NCI-H187 (cell line): ENCODE results near the gene CEP85.

Source experiments
- DNase-seq, 2 experiments: peaks; one replicate each; lab custom pipeline; 2025; lab: John Stamatoyannopoulos, UW

The CEP85 gene

GRCh38 chr1:26315874-26316850, 82.2 kb downstream of the CEP85 start:
- no peak for DNase-seq

- DNase-seq = no peak
These were observed 83.1 kb downstream of the CEP85 start for GRCh38 chr1:26317146-26317545.

DNA sequence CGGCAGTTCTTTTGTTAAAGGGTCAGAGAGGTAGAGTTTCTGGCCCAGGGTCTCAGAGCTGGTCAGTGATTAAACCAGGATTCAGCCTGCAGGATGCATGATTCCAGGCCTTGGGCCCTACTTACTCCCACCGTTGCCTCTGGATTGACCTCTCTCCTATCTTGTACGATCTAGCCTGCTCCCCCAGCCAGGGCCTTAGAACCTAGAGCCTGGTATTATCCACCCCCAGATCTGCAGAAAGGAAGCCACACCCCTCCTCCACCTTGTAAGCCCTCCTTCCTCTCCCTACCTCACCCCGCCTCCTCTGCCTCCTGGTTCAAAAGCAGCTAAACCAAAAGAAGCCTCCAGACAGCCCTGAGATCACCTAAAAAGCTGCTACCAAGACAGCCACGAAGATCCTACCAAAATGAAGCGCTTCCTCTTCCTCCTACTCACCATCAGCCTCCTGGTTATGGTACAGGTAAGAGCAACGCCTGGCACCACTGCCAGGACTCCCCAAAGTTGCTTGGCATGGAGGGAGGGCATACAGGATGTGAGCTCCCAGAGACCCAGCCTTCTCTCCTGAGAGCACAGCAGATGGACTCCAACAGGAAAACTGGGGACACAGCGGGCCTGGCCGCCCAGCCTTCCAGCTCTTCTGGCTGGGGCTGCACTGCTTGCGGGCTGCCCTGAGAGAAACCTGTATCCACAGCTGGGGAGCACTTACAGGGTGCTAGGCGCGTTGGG, 83.8 kb downstream of the CEP85 start, which contains the start of gene CD52:
TSS of gene CD52 (plus strand) at position 347 of the 726 bp plus-strand sequence. CDS start at position 407, 60 bp downstream.
- no peak for DNase-seq

GRCh38 chr1:26318338-26319064, 84.5 kb downstream of the CEP85 start:
- no peak for DNase-seq

DNA sequence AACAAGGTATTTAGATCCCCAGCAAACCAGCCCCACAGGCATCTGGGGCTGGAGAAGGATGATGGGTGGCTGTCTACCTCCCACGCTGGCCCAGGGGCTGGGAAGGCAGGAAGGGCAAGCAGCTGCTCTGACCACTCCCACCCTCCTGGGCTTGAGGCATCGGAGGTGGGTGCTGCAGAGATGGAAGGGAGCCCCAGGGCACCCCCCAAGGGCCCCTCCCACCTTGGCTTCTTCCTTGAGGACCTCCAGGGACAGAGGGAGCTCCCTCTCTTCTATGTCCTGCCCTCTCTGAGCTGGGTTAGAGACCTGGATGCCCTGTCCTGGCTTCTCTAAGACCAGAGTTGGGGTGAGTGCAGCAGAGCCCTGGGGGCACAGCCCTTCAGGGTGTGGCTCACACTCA, 86.9 kb downstream of the CEP85 start:
- DNase-seq = no peak

DNA sequence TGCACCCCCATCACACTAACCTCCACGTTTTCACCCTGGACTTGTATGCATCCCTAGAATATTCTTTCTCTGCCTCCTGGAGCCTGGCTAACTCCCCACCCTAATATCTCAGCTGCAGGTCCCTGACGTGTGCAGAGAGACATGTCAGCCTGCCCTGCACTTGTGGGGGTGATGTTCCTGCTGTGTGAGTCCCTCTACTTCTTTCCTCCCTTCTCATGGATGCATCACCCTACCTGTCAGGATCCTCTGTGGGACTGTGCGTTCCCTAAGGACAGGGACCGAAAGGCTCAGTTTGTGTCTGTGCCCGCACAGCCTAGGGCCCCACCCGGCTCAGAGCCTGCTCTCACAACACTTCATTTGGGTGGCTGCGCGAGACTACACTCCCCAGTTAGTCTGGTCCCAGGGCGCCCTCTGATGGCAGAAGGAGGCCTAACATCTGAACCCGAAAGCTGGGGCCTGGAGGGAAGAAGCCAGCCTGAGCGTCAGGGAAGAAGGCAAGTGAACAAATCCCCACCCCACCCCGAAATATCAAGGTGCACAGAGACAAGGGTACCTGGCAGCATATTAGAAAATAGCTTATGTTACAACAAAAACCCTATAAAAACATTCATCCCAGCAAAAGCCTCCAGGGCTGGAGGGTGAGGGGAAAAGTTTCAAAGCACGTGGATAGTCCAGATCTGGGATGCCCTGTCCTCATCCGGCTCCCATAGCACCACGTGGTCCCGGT, 87.5 kb downstream of the CEP85 start:
- DNase-seq = peak; percentile 18 to 22

DNA sequence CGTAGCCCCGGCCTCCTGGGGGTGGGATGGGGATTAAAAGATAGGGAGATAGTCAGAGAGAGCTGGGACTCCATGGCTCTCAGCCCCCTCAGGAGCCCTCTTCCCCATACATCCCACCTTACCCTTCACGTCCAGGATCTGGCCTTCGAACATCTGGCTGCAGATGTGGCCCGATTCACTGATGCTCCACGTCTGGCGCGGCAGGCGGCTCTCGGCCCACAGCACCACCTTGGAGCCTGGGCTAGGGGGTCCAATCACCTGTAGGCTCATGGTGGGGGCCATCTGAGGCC, 88.0 kb downstream of the CEP85 start:
- DNase-seq = no peak

- DNase-seq = no peak
These were observed 89.4 kb downstream of the CEP85 start for GRCh38 chr1:26323382-26323781.

DNA sequence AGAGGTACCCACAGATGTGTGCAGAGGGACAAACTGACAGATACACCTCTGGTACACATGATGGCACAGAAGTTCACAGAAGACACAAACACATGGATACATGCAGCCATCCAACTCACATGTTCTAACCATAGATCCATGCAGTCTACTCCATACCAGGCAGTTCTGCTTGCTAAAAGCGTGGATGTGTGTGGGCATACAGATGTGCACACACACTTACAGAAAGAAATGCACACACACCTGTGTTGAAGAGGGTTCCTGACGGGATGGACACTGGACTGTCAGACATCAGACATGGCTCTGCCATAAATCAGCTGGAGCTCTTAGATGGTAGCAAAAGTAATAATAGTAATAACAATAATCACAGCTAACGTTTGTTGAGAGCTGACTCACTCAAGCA, 90.5 kb downstream of the CEP85 start:
- DNase-seq = no peak

DNA sequence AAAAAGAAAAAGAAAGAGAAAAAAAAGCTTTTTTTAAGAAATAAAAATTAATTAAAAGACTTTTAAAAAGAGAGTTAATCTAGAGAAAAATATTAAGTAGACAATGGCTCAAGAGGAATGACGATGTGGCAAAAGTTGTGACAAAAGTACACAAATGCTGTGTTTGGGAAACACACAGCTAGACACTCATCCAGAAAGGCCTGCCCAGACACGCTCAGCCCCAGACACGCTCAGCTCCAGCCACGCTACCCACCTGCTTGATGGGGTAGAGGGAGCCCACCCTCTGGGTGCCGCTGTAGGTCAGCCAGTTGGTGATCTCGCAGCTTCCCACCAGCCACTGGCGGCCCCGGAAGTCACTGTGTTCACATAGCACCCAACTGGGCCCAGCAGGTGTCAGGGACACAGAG, 94.0 kb downstream of the CEP85 start:
- DNase-seq = no peak
